A549 (cell line): ENCODE data around the gene ATP6AP2. TPM values are rescaled to one million over a fixed set of nuclear protein-coding genes. Genes with fewer than 3 reads are reported as not detected.

Experiments used
- ATAC-seq, 2 experiments: fragments of 200-7000 bp in 1 of 2; fragments of >200 bp in 1 of 2; cut with Nextera tagmentation in 1 of 2; cut with Tn5 transposase in 1 of 2; 3 replicates each; pipeline versions ENCODE4 v1.8.0 to v1.9.1; 2018 to 2020; ENCODE audit warnings: mild to moderate bottlenecking in 1 of 2, moderate library complexity in 1 of 2
- CTCF ChIA-PET: fragments of 300-600 bp; sonication (Branson Sonifier 250); formaldehyde crosslinking; extraction: SDS; loops from one replicate; lab custom pipeline; 2021; ENCODE audit warnings: antibody characterized with exemption, inconsistent platforms; lab: Yijun Ruan, JAX
- POLR2A ChIA-PET: fragments of 350-600 bp; formaldehyde crosslinking; extraction: SDS; loops from one replicate; lab custom pipeline; 2021; ENCODE audit warnings: antibody characterized with exemption, inconsistent platforms; lab: Yijun Ruan, JAX
- DNase-seq, 2 experiments: peaks; one replicate each; pipeline versions ENCODE4 v3.0.0 to v3.0.0-alpha.2; 2011 to 2016; ENCODE audit warnings: low read depth in 1 of 2, low spot score in 1 of 2
- FAIRE-seq: peaks from 2 replicates; lab custom pipeline; 2011; peaks lifted over from hg19 to GRCh38; lab: Jason Lieb, UNC
- H3K27ac ChIP-seq, 2 experiments: fragments of >200 bp; sonication (Bioruptor Twin); formaldehyde crosslinking; 3 replicates each; pipeline ENCODE4 v1.5.1; 2016 to 2017
- H3K4me1 ChIP-seq: fragments of >200 bp; sonication (Bioruptor Twin); formaldehyde crosslinking; 3 replicates; pipeline ENCODE4 v1.6.1; 2016
- H3K4me2 ChIP-seq: fragments of >200 bp; sonication (Bioruptor Twin); formaldehyde crosslinking; 3 replicates; pipeline ENCODE4 v1.6.1; 2016
- H3K4me3 ChIP-seq: fragments of >200 bp; sonication (Bioruptor Twin); formaldehyde crosslinking; 3 replicates; pipeline ENCODE4 v1.5.1; 2016
- H3K9me3 ChIP-seq: fragments of >200 bp; sonication (Bioruptor Twin); formaldehyde crosslinking; 3 replicates; pipeline ENCODE4 v1.6.1; 2016
- ATOH8 ChIP-seq: fragments of 250-450 bp; sonication (Bioruptor Pico); IDR thresholded peaks from 2 replicates; pipeline ENCODE4 v1.5.0; 2020; ENCODE audit warnings: low read depth, mild to moderate bottlenecking, moderate library complexity
- BCL3 ChIP-seq: fragments of >200 bp; sonication (Bioruptor Twin); formaldehyde crosslinking; IDR thresholded peaks from 3 replicates; pipeline ENCODE4 v1.6.1; 2016
- FOSL2 ChIP-seq, 2 experiments: fragments of 450-650 bp in 1 of 2; fragments of >200 bp in 1 of 2; sonication (Bioruptor Twin) in 1 of 2; formaldehyde crosslinking; IDR thresholded peaks; 2 replicates each; pipeline versions ENCODE4 v1.5.0 to v1.6.1; 2016 to 2020; ENCODE audit warnings: mild to moderate bottlenecking in 1 of 2, moderate library complexity in 1 of 2
- HMGXB4 ChIP-seq: fragments of 250-450 bp; sonication (Bioruptor Pico); IDR thresholded peaks from 2 replicates; pipeline ENCODE4 v1.5.0; 2021; ENCODE audit warnings: mild to moderate bottlenecking, moderate library complexity, borderline replicate concordance
- HOXA7 ChIP-seq: fragments of 250-450 bp; sonication (Bioruptor Pico); IDR thresholded peaks from 2 replicates; pipeline ENCODE4 v1.5.0; 2020; ENCODE audit warnings: mild to moderate bottlenecking, moderate library complexity
- HOXB13 ChIP-seq: fragments of 250-450 bp; sonication (Bioruptor Pico); IDR thresholded peaks from 2 replicates; pipeline ENCODE4 v1.5.0; 2020; ENCODE audit warnings: low read depth, mild to moderate bottlenecking, moderate library complexity
- KDM5A ChIP-seq: fragments of 200-600 bp; sonication (generic); IDR thresholded peaks from 2 replicates; pipeline ENCODE4 v1.6.1; 2016; ENCODE audit warnings: antibody characterized with exemption, mild to moderate bottlenecking
- MAX ChIP-seq: IDR thresholded peaks from 2 replicates; pipeline ENCODE4 v1.6.1; 2012
- NR3C1 ChIP-seq: fragments of >200 bp; sonication (Bioruptor Twin); formaldehyde crosslinking; IDR thresholded peaks from 3 replicates; pipeline ENCODE4 v1.6.1; 2017
- PHF8 ChIP-seq: fragments of 200-600 bp; sonication (generic); IDR thresholded peaks from 2 replicates; pipeline ENCODE4 v1.6.1; 2016; ENCODE audit warnings: low read depth, mild to moderate bottlenecking, antibody characterized with exemption, moderate library complexity, borderline replicate concordance
- RARB ChIP-seq: fragments of 250-450 bp; sonication (Bioruptor Pico); IDR thresholded peaks from 2 replicates; pipeline ENCODE4 v1.8.0; 2021; ENCODE audit warnings: mild to moderate bottlenecking, moderate library complexity
- RFX5 ChIP-seq: fragments of 450-650 bp; IDR thresholded peaks from 2 replicates; pipeline ENCODE4 v1.7.1; 2014; ENCODE audit warnings: antibody characterized with exemption, mild to moderate bottlenecking, moderate library complexity
- RNF2 ChIP-seq: fragments of 200-600 bp; sonication (generic); IDR thresholded peaks from 2 replicates; pipeline ENCODE4 v1.6.1; 2016; ENCODE audit warnings: low read depth, mild to moderate bottlenecking, antibody characterized with exemption, moderate library complexity, borderline replicate concordance
- USF2 ChIP-seq: fragments of 450-650 bp; IDR thresholded peaks from 2 replicates; pipeline ENCODE4 v1.6.1; 2014; ENCODE audit warnings: antibody characterized with exemption
- ZC3H11A ChIP-seq: fragments of 450-650 bp; IDR thresholded peaks from 2 replicates; pipeline ENCODE4 v1.6.1; 2014; ENCODE audit warnings: antibody characterized with exemption, mild to moderate bottlenecking
- ZSCAN20 ChIP-seq: fragments of 250-450 bp; sonication (Bioruptor Pico); IDR thresholded peaks from 2 replicates; pipeline ENCODE4 v1.8.0; 2022; ENCODE audit warnings: mild to moderate bottlenecking, moderate library complexity
- WGBS: methylation state at CpG from one replicate; pipeline ENCODE4 v1.1.6; 2017; ENCODE audit errors: missing lambda C conversion rate; 5-methylcytosine and 5-hydroxymethylcytosine counted together
- polyA plus RNA-seq, 4 experiments: library from polyadenylated mRNA; depleted of rRNA in 3 of 4; stranded (reverse); fragments of >200 nt; fragmentation: RNase III in 1 of 4; extraction: RNeasy Plus Mini Kit Qiagen cat#74134 plus additional on column Dnase treatment in 1 of 4; gene quantifications; 2 replicates in 3 of 4; 3 replicates in 1 of 4; pipeline ENCODE4 v1.2.3, GENCODE V29; 2011 to 2017

The ATP6AP2 gene
- polyA plus RNA-seq, 2 of the 4 experiments (the other 2 are of a cell fraction), result 133 to 202 TPM

- no peak for TF ChIP-seq HMGXB4 (CRISPR knock-in tag)
- no peak for TF ChIP-seq RFX5
- TF ChIP-seq HOXB13 (CRISPR knock-in tag), result no peak
- TF ChIP-seq ZC3H11A, result no peak
- TF ChIP-seq RARB (CRISPR knock-in tag), result no peak
- TF ChIP-seq HOXA7 (CRISPR knock-in tag), result no peak
These were observed 31.7 kb downstream of the ATP6AP2 start (continued) for GRCh38 chrX:40612511-40612910.

GRCh38 chrX:40615976-40616375 lies 35.2 kb downstream of the ATP6AP2 start:
- ChIA-PET CTCF (no interaction called here), POLR2A (no interaction called here)
- WGBS, result 75% methylated on average over 9 of the region's 9 CpGs
- no peak for ATAC-seq
- Histone ChIP-seq H3K27ac (no peak overlapping the region), H3K4me3 (no peak overlapping the region), H3K4me2 (no peak overlapping the region), H3K9me3 (no peaks in the 10 kb centered on the region), H3K4me1 (peaks cover 9% of the 10 kb centered on the region; the same call in 2 of the 3 replicates)
- DNase-seq, result no peak
- FAIRE-seq, result no peak
- TF ChIP-seq KDM5A, result no peak
- no peak for TF ChIP-seq ZSCAN20
- TF ChIP-seq, all 56 proteins: peak for 0

- Histone ChIP-seq H3K27ac (no peak overlapping the region), H3K9me3 (no peaks in the 10 kb centered on the region), H3K4me3 (no peak overlapping the region), H3K4me2 (no peak overlapping the region), H3K4me1 (peaks cover under 1% of the 10 kb centered on the region; the same call in 1 of the 3 replicates)
- DNase-seq (no peak), ATAC-seq (no peak), FAIRE-seq (no peak)
- ChIA-PET CTCF (interaction anchor here (0.5 to 0.7 kb wide), 2 partner anchors 9 to 73 kb away, joined by 3 to 4 read pairs; no protein-coding TSS in a partner anchor), POLR2A (no interaction called here)
- WGBS, result 76% methylated on average over 7 of the region's 7 CpGs
- TF ChIP-seq PHF8 (no peak), FOSL2 (IDR thresholded peaks at IDR 0.05) (no peak), FOSL2 (CRISPR knock-in tag; IDR thresholded peaks at IDR 0.05) (no peak), ATOH8 (CRISPR knock-in tag) (no peak), BCL3 (no peak), RNF2 (no peak)
These were observed 36.8 kb downstream of the ATP6AP2 start for GRCh38 chrX:40617566-40617965.

GRCh38 chrX:40622479-40623138 lies 41.8 kb downstream of the ATP6AP2 start:
- Histone ChIP-seq H3K4me2 (no peak overlapping the region), H3K4me1 (no peaks in the 10 kb centered on the region), H3K9me3 (no peaks in the 10 kb centered on the region), H3K4me3 (no peak overlapping the region), H3K27ac (no peak overlapping the region)
- FAIRE-seq (no peak), ATAC-seq (no peak), DNase-seq (no peak)
- ChIA-PET POLR2A (no interaction called here), CTCF (interaction anchor here (1.5 kb wide), 1 partner anchor 11 kb away, joined by 3 read pairs; no protein-coding TSS in a partner anchor)
- 77% methylated on average over 8 of the region's 18 CpGs for WGBS
- TF ChIP-seq USF2 (no peak), NR3C1 (no peak), MAX (no peak)
